ENCODE results near the gene CDC42.
"Not testable (repeated sequence)": the region's sequence is repeated elsewhere in the genome, so short reads cannot be mapped to it uniquely, and the experiment has no call there.

Gene CDC42

GRCh38 chr1:22034834-22035233, 17.7 kb upstream of the CDC42 start:
- in situ Hi-C loops (cut with HindIII; ENCODE audit: low sequenced_read_pairs): not testable (repeated sequence)

- in situ Hi-C loops (cut with HindIII; ENCODE audit: low sequenced_read_pairs): no loop called here
Measured at GRCh38 chr1:22037520-22037919, 15.0 kb upstream of the CDC42 start.

GRCh38 chr1:22038036-22038435, 14.5 kb upstream of the CDC42 start:
- in situ Hi-C loops (cut with HindIII; ENCODE audit: low sequenced_read_pairs): no loop called here

DNA sequence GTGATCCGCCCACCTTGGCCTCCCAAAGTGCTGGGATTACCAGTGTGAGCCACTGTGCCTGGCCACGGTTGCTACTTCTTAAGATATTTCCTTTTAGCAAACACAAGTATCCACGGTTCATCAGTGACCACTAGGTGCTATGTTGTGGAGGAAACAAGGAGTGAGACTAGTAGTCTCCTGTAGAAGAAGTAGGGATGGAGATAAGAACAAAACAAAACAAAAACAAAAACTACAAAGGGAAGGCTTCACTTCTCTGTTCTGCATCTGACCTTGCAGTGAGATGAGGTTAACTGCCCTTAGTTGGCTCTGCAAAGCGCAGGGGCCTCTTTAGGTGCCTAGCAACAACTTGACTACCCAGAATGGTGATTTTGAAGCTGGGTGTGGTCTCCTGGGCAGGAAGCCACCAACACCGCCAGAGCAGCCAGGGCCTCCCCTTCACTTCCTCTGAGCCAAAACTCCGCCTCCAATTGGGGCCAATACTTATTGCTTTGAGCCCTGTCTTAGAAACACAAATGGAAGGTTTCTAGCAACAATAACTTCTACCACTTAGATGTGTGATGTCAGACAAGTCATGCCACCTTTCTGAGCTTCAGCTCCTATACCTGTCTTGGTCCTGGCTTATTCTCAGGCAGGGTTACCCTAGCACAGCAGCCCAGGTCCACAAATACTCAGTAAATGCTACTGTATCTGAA, 12.8 kb upstream of the CDC42 start:
- in situ Hi-C loops (cut with HindIII; ENCODE audit: low sequenced_read_pairs): no loop called here

- in situ Hi-C loops (cut with HindIII; ENCODE audit: low sequenced_read_pairs): no loop called here
Measured at GRCh38 chr1:22040286-22040623, 12.3 kb upstream of the CDC42 start.

DNA sequence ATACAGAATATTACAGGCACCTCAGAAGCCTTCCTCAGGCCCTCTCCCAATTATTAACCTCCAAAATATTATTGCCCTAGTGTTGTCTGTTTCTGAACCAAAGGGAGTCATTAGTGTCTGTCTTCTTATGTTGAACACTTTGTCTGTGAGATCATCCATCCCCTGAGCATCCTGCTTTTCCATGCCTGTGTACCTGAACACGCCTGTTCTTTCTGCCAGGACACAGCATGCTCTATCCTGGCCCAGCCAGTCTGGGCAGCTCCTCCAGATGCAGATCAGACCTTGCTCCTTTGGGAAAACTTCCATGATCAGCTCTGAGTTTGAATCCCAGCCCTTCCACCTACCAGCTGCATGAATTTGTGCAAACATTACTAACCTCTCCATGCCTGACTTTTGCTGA, 11.0 kb upstream of the CDC42 start:
- in situ Hi-C loops (cut with HindIII; ENCODE audit: low sequenced_read_pairs): no loop called here

- in situ Hi-C loops (cut with HindIII; ENCODE audit: low sequenced_read_pairs): no loop called here
Measured at GRCh38 chr1:22043198-22043769, 9.2 kb upstream of the CDC42 start.

DNA sequence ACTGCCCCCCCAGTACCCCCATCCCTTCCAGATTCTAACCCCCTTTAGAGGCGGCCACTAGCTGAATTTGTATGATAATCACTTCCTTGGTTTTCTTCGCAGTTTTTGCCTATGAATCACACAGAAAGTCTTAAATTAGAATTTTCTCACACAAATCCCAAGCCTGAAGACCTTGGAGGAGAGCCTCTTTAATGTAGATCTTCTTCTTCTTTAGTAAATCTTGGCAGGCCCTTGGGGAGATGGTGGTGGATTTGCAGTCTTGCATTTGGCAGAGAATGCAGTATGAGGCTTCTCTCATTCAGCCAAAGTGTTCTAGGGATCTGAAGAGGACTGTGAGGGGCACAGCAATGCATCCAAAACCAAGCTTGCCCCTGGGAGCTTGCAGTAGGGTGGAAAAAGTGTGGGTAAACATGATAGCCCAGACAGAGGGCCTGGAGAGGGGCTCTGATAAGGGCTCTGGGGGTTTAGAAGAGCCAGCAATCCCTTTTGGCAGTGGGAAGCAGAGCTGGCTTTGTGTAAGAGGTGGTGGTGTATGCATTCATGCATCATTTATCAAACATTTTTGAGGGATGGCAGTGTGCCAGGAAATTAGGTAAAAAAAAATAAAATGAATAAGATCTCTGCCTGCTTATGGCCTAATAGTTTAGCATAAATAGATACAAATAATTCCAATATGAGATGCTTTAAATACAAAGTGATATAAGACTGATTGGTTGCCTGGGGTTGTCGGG, 7.7 kb upstream of the CDC42 start:
- in situ Hi-C loops (cut with HindIII; ENCODE audit: low sequenced_read_pairs): no loop called here

DNA sequence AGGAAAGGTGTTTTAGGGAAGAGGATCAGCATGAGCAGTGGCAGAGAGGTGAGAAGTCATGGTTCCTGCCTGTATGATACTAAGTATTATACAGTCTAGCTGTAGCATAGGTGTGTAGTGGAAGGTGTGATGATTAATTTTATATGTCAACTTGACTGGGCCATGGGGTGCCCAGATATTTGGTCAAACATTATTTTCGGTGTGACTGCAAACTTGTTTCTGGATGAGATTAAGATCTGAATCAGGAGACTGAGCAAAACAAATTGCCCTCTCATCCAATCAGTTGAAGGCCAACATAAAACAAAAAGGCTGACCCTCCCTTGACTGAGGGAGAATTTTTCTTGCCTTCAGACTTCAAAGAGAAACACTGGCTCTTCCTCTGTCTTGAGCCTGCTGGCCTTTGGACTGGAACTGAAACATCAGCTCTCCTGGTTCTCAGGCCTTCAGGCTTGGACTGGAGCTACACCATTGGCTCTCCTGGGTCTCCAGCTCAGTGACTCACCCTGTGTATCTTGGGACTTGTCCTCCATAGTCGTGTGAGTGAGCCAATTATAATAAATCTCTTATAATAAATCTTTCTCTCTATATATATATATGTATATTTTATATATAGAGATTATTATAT, 6.8 kb upstream of the CDC42 start:
- in situ Hi-C loops (cut with HindIII; ENCODE audit: low sequenced_read_pairs): no loop called here

DNA sequence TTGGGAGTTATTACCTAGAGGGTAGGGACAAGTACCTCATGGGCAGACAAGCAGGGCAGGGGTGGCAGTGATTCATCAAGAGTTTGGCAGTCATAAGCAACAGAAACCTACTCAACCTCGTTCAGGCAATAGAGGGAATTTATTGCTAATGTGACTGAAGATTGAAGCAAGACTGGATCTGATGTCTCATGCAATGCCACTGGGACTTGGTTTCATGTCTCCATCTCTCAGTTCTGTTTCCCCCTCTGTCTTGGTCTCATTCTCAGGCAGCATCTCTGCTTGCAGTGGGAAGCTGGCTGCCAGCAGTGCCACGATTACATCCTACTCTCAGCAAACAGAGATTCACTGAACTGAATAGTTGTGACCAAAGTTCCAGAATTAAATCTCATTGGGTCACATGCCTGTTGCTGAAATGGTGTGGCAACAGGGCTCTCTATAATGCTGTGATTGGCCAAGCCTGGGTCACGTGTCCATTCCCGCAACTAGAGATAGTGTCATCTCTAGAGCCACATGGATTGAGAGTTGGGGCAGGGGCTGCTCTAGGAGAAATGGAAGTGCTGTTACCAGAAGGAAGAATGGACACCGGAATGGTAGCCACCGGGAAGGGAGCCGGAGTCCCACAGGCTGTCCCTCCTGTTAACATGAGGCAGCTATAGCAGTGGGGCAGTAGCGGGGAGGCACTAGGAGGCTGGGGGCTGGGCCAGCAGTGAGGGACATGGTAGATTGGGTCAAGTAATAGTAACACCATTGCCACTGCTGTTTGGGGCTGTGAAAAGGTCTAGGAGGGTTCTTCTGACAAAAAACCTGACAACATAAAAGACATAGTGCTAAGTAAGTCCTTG, 3.9 kb upstream of the CDC42 start:
- in situ Hi-C loops (cut with HindIII; ENCODE audit: low sequenced_read_pairs): no loop called here

GRCh38 chr1:22050330-22050729, 2.2 kb upstream of the CDC42 start:
- in situ Hi-C loops (cut with HindIII; ENCODE audit: low sequenced_read_pairs): loop anchor here (5.0 kb wide), 1 partner anchor 42 kb away; no protein-coding TSS in a partner anchor

- in situ Hi-C loops (cut with HindIII; ENCODE audit: low sequenced_read_pairs): loop anchor here (5.0 kb wide), 1 partner anchor 41 kb away; no protein-coding TSS in a partner anchor
Measured at GRCh38 chr1:22051607-22052114, 848 bp upstream of the CDC42 start.

DNA sequence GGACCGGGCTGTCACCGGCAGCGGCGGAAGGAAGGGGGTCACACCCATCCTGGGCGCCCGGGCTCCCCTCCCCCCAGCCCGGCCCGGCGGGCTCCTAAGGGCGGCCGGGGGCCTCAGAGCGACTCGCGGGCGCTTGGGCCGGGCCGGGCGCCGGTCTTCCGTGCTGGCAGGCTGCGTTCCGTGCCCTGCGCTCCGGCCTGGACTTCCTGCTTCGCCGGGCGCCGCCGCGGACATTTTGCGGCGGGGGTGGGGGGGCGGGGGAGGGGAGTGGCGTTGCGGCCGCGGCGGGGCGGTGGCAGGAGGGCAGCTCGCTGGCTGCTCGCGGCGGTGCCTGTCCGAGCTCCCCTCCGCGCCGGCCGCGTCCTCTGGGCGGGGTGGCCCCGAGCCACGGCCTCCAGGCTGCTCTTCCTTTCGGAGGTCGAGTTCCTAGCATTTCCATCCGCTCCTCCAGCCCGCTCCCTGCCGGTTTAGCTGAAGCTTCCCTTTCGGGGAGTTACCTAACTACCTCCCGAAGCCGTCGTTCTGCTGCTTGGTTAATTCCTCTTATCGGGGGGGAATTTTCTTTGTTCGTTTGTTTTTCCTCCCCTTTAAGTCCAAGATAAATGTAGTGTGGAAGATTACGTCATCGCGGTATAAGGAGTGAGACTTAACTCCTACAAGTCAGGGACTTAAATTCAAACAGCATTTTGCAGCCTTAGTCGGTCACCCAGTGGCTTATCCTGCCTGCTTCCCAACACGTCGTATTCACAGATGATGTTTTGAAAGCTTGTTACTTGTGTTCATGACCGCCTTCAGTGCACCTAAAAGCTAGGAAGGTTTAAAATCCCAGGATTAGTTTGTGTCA, 730 bp downstream of the CDC42 start:
- in situ Hi-C loops (cut with HindIII; ENCODE audit: low sequenced_read_pairs): loop anchor here (5.0 kb wide), 1 partner anchor 39 kb away; no protein-coding TSS in a partner anchor

- in situ Hi-C loops (cut with HindIII; ENCODE audit: low sequenced_read_pairs): loop anchor here (5.0 kb wide), 1 partner anchor 38 kb away; no protein-coding TSS in a partner anchor
Measured at GRCh38 chr1:22053861-22054770, 1.6 kb downstream of the CDC42 start.

DNA sequence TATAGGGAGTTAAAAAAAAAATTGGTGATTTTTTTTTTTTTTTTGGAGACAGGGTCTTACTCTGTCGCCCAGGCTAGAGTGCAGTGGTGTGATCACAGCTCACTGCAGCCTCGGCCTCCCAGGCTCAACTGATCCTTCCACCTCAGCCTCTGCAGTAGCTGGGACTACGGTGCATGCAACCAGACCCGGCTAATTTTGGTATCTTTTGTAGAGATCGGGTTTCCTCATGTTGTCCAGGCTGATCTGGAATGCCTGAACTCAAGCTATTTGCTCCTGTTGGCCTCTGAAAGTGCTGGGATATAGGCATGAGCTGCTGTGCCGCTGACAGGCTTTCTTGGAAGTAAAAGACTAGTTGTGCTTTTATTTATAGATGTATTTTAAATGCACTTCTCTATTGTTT, 3.0 kb downstream of the CDC42 start:
- in situ Hi-C loops (cut with HindIII; ENCODE audit: low sequenced_read_pairs): no loop called here

GRCh38 chr1:22056043-22056442, 3.5 kb downstream of the CDC42 start:
- in situ Hi-C loops (cut with HindIII; ENCODE audit: low sequenced_read_pairs): no loop called here

GRCh38 chr1:22056936-22057335, 4.4 kb downstream of the CDC42 start:
- in situ Hi-C loops (cut with HindIII; ENCODE audit: low sequenced_read_pairs): no loop called here

- in situ Hi-C loops (cut with HindIII; ENCODE audit: low sequenced_read_pairs): no loop called here
Measured at GRCh38 chr1:22057861-22058260, 5.4 kb downstream of the CDC42 start.
